ENCODE measurements around the gene B3GNT9. TPM values are rescaled to one million over a fixed set of nuclear protein-coding genes. Genes with fewer than 3 reads are reported as not detected.
A peak's percentile ranks its signal among the peaks of the same experiment; 100 is the strongest.

The B3GNT9 gene
- total RNA-seq, 1 experiment from 2014 or later = 2.3 TPM

DNA sequence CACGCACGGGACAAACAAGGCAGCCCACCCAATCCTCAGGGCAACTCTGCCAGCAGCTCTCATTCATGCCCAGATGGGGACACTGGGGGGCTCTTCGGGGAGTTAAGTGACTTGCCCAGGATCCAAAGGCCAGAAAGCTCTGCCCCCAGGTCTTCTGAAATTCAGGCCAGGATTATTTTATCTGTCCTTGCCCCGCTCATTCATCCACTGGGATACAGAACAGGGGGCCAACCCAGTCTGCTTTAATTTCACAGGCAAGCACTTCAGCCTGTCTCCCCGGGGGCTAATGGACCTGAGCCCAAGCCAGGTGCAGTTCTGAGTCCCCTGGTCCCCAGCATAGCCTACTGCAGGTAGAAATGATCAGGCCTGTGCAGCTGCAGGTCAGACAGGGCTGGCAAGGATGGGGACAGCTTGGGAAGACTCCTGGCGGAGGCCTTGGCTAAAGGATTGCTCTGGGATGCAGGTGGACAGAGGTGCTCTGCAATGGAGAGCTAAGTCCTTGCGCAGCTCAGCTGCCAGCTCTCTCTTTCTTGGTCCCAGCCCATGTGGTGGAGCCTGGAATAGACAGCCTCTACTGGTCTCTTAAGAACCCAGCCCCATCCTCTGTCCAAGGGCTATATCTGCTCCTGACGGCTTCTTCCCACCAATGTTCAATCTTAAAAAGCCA is 766 bp upstream of the B3GNT9 start:
- Histone ChIP-seq H3K27ac (ENCODE audit: low read length) (no peak overlapping the region), H3K4me3 (ENCODE audit: low read length) (no peak overlapping the region; the same call in 1 of the 2 replicates), H3K9me2 (replicated peaks; ENCODE audit: low read length) (no peaks in the 10 kb centered on the region), H3K36me3 (ENCODE audit: low read depth, low read length) (no peaks in the 10 kb centered on the region), H3K4me1 (ENCODE audit: insufficient read depth, low read length) (0 out of 2 replicates have a peak, but pooled peaks cover 3% of the 10 kb centered on the region), H3K4me2 (ENCODE audit: low read length) (peak overlapping the region; percentile 90; the same call in 1 of the 2 replicates), H3K79me2 (ENCODE audit: low read length) (no peaks in the 10 kb centered on the region), H3K27me3 (ENCODE audit: low read length) (no peaks in the 10 kb centered on the region), H3K9ac (ENCODE audit: low read length) (no peak overlapping the region), H2AFZ (ENCODE audit: low read length) (peak overlapping the region; percentile 83), H3K9me3 (ENCODE audit: low read length) (no peaks in the 10 kb centered on the region), H4K20me1 (ENCODE audit: low read length) (no peaks in the 10 kb centered on the region), H3F3A (ENCODE audit: low read length, unreplicated experiment) (no peaks in the 10 kb centered on the region)
- POLR2A ChIA-PET (ENCODE audit: unreplicated experiment) = no interaction called here
- CTCF ChIA-PET = no interaction called here
- no peak for TF ChIP-seq EZH2 (IDR thresholded peaks at IDR 0.05; ENCODE audit: low read length, unreplicated experiment)
- TF ChIP-seq, protein P1, sequence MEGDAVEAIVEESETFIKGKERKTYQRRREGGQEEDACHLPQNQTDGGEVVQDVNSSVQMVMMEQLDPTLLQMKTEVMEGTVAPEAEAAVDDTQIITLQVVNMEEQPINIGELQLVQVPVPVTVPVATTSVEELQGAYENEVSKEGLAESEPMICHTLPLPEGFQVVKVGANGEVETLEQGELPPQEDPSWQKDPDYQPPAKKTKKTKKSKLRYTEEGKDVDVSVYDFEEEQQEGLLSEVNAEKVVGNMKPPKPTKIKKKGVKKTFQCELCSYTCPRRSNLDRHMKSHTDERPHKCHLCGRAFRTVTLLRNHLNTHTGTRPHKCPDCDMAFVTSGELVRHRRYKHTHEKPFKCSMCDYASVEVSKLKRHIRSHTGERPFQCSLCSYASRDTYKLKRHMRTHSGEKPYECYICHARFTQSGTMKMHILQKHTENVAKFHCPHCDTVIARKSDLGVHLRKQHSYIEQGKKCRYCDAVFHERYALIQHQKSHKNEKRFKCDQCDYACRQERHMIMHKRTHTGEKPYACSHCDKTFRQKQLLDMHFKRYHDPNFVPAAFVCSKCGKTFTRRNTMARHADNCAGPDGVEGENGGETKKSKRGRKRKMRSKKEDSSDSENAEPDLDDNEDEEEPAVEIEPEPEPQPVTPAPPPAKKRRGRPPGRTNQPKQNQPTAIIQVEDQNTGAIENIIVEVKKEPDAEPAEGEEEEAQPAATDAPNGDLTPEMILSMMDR (conservative IDR thresholded peaks at IDR 0.05; ENCODE audit: low read depth, low read length) = no peak
- TF ChIP-seq EZH2phosphoT487 (IDR thresholded peaks at IDR 0.05; ENCODE audit: borderline replicate concordance, low read length) = no peak
- no peak for DNase-seq
- ATAC-seq = no peak
- no TSS peak for BruUV-seq (replicated peaks)
- intact Hi-C loops (cut with micrococcal nuclease) = no loop called here

DNA sequence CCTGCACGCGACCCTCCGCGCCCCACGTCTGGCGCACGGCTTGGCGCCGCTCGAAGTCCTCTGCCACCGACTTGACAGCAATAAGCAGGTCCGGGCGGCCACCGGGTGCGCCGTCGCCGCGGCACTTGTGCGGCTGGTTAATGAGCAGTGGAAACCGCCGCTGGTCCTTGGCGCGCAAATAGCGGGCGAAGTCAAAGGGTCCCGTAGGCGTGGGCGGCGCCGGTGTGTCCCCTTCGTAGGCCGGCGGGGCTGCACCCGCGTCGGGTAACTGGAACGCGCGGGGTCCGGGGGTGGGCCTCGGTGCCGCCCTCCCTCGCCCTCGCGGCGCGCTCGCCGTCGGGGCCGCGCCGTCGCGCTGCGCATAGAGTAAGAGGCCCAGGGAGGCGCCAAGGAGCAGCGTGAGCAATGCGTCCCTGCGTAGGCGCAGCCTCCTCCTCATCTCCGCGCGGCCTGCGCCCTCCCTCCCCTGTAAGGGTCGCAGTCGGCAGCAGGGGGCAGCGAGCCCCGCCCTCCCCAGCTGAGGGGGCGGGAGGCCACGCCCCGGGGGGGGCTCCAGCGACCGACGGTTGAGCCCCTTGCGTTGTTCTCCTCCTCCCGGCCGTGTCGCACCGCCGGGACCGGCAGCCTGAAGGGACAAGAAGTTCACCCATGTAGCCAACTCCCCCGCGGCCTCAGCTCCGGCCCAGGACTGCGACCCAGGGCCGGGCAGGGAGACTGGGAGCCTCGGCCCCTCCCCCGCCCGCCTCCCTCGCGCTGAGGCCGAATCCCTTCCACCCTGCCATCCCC is 558 bp downstream of the B3GNT9 start:
- CTCF ChIA-PET = interaction anchor here (0.7 kb wide), 1 partner anchor 132 kb away, joined by 3 read pairs; no protein-coding TSS in a partner anchor
- intact Hi-C loops (cut with micrococcal nuclease) = no loop called here
- H3K4me2 ChIP-seq (ENCODE audit: low read length) = peak overlapping the region; percentile 90
- no peaks in the 10 kb centered on the region for H3K9me2 ChIP-seq (replicated peaks; ENCODE audit: low read length)
- no peaks in the 10 kb centered on the region for H4K20me1 ChIP-seq (ENCODE audit: low read length)
- H3K9ac ChIP-seq (ENCODE audit: low read length) = peak overlapping the region; percentile 50
- H3K79me2 ChIP-seq (ENCODE audit: low read length) = no peaks in the 10 kb centered on the region
- H2AFZ ChIP-seq (ENCODE audit: low read length) = peak overlapping the region; percentile 83
- BruUV-seq (replicated peaks) = no TSS peak
- no peak for TF ChIP-seq EZH2 (IDR thresholded peaks at IDR 0.05; ENCODE audit: low read length, unreplicated experiment)
- TF ChIP-seq, protein P1 (conservative IDR thresholded peaks at IDR 0.05; ENCODE audit: low read depth, low read length) = no peak
- TF ChIP-seq EZH2phosphoT487 (IDR thresholded peaks at IDR 0.05; ENCODE audit: borderline replicate concordance, low read length) = no peak
- H3F3A ChIP-seq (ENCODE audit: low read length, unreplicated experiment) = no peaks in the 10 kb centered on the region
- no peak overlapping the region for H3K27ac ChIP-seq (ENCODE audit: low read length)
- H3K9me3 ChIP-seq (ENCODE audit: low read length) = no peaks in the 10 kb centered on the region
- H3K27me3 ChIP-seq (ENCODE audit: low read length) = no peaks in the 10 kb centered on the region
- no peak for DNase-seq
- H3K36me3 ChIP-seq (ENCODE audit: low read depth, low read length) = no peaks in the 10 kb centered on the region; the same call in 1 of the 2 replicates
- peak; percentile 40 for ATAC-seq
- H3K4me3 ChIP-seq (ENCODE audit: low read length) = peak overlapping the region; percentile 74
- POLR2A ChIA-PET (ENCODE audit: unreplicated experiment) = interaction anchor here (0.7 kb wide), 1 partner anchor 20 kb away, joined by 3 read pairs; the partner anchor contains the start of gene NOL3
- H3K4me1 ChIP-seq (ENCODE audit: insufficient read depth, low read length) = no peaks in the 10 kb centered on the region
